NCI-H1436 treated with DMSO at 0.1 percent for 48 hours (cell line): ENCODE data around the gene NLRP13.
"Not testable (repeated sequence)": the region's sequence is repeated elsewhere in the genome, so short reads cannot be mapped to it uniquely, and the experiment has no call there.

Source experiments
- DNase-seq: peaks from one replicate; lab custom pipeline; 2025; lab: John Stamatoyannopoulos, UW

NLRP13 gene, protein sequence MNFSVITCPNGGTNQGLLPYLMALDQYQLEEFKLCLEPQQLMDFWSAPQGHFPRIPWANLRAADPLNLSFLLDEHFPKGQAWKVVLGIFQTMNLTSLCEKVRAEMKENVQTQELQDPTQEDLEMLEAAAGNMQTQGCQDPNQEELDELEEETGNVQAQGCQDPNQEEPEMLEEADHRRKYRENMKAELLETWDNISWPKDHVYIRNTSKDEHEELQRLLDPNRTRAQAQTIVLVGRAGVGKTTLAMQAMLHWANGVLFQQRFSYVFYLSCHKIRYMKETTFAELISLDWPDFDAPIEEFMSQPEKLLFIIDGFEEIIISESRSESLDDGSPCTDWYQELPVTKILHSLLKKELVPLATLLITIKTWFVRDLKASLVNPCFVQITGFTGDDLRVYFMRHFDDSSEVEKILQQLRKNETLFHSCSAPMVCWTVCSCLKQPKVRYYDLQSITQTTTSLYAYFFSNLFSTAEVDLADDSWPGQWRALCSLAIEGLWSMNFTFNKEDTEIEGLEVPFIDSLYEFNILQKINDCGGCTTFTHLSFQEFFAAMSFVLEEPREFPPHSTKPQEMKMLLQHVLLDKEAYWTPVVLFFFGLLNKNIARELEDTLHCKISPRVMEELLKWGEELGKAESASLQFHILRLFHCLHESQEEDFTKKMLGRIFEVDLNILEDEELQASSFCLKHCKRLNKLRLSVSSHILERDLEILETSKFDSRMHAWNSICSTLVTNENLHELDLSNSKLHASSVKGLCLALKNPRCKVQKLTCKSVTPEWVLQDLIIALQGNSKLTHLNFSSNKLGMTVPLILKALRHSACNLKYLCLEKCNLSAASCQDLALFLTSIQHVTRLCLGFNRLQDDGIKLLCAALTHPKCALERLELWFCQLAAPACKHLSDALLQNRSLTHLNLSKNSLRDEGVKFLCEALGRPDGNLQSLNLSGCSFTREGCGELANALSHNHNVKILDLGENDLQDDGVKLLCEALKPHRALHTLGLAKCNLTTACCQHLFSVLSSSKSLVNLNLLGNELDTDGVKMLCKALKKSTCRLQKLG

DNA sequence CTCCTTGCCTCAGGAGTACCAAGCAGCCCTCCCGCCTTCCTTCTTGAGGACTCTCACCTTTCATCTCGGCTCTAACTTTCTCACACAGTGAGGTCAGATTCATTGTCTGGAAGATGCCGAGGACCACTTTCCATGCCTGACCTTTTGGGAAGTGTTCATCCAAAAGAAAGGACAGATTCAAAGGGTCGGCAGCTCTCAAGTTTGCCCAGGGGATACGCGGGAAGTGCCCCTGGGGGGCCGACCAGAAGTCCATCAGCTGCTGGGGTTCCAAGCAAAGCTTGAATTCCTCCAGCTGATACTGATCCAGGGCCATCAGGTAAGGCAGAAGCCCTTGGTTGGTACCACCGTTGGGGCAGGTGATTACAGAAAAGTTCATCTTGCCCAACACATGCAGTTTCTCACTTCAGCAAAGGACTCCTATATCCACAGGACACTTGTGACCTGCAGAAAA lies at the start of gene NLRP13:
Gene NLRP13, minus strand, starts transcription at position 401 of the 451 bp plus-strand sequence. Its CDS starts 25 bp downstream, at position 376.
- no peak for DNase-seq

DNA sequence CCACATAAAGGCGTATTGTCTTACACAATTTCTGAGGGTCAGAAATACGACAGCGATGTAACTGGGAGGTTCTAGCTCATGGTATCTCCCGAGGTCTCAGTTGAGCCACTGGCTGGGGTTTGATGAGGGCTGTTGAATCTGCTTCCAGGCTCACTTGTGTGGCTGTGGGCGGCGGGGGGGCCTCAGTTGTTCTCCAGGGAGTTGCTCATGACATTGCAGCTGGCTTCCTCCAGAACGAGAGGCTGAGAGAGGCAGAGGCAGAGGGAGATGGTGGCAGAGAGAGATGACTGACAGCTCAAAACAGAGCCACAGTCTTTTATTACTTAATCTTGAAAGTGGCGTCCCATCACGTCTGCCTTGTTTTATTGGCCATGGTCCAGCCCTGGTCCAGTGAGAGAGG lies 48.3 kb upstream of the NLRP13 start:
- no peak for DNase-seq

GRCh38 chr19:55973982-55974381 lies 41.8 kb upstream of the NLRP13 start:
- no peak for DNase-seq

GRCh38 chr19:55962186-55962585 lies 30.1 kb upstream of the NLRP13 start:
- no peak for DNase-seq

DNA sequence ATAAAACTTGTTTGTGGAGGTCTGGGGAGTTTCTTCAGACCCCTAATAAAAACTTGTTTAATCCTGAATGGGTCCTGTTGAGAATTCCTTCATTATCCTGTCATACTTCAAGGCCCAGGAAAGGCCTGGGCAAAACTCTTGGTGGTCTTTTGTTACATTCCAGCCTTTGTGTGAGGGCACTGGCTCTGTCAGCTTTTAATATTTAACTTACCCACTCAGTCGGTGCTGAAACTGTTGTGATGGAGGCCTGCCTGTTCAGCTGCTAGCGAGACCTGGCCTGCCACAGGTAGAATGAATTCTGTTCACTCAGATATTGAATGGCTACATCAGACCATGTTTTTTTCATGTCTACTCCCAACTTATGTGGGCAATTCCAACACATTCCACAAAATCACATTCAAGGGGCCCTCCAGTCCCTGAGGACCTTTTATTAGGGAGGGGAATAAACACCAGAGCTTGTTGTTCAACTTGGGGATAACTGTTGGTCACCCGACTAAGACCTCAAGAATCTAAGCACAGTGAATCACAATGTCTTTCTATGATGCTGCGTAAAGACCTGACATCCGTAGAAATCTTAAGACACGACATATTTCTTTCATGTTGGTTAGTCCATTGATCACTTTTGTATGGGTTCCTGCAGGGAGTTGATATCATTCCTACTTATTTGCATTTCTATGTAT lies 28.0 kb upstream of the NLRP13 start:
- DNase-seq: no peak

DNA sequence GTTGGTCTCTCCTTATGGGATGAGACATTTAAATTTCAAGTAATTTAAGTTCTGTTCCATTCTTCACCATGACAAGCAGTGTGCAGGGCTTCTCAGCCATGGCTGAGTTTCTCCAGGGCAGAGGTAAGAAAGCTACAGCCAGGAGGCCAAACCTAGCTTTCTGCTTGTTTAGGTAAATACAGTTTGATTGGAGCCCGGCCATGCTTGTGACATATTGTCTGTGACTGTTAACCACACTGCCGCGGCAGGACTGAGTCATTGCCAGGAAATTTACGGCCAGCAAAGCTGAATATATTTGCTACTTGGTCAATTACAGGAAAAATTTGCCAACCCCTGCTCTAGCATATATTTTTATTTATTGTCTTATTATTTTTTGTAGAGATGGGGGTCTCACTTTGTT lies 26.2 kb upstream of the NLRP13 start:
- DNase-seq: no peak

GRCh38 chr19:55956431-55956830 lies 24.3 kb upstream of the NLRP13 start:
- DNase-seq: no peak

GRCh38 chr19:55950566-55950965 lies 18.4 kb upstream of the NLRP13 start:
- DNase-seq: not testable (repeated sequence)

GRCh38 chr19:55947532-55947931 lies 15.4 kb upstream of the NLRP13 start, which contains the start of gene NLRP8:
NLRP8 (plus strand) TSS chr19:55947832.
- no peak for DNase-seq

DNA sequence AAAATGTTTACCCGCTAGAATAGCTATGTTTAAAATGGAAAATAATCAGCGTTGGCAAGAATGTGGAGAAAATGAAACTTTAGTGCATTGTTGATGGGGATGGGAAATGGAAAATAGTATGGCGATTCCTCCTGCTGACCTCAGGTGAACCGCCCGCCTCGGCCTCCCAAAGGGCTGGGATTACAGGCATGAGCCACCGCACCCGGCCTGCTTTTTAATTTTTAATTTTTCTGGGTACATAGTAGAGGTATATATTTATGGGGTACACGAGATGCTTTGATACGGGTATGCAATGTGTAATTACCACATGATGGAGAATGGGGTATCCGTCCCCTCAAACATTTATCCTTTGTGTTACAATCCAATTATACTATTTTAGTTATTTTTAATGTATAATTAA lies 8.2 kb upstream of the NLRP13 start:
- DNase-seq: no peak

GRCh38 chr19:55939206-55939605 lies 7.1 kb upstream of the NLRP13 start:
- no peak for DNase-seq

DNA sequence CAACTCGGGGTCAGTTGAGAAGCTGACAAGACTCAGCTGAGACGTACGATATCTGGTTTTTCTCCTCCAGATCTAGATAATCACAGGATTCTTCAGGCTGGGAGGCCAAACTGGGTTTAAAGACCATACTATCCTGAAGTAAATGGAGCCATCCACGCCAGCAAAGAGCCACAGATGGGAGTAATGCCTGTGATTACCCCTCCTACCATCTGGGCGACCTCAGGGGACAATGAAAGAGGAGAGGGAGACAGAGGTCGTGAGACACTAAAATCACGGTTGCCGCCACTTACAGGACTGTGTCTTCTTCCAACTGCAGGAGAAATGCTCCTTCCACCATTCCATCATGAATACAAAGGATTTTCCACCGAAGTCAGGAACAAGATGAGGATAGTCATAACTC lies 3.1 kb upstream of the NLRP13 start:
- no peak for DNase-seq

- DNase-seq: no peak
Measured at GRCh38 chr19:55930996-55931515, 1.1 kb downstream of the NLRP13 start.

DNA sequence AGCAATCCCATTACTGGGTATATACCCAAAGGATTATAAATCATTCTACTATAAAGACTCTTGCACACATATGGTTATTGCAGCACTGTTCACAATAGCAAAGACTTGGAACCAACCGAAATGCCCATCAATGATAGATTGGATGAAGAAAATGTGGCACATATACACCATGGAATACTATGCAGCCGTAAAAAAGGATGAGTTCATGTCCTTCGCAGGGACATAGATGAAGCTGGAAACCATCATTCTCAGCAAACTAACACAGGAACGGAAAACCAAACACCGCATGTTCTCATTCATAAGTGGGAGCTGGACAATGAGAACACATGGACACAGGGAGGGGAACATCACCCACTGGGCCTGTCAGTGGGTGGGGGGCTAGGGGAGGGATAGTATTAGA lies 2.9 kb downstream of the NLRP13 start:
- not testable (repeated sequence) for DNase-seq

GRCh38 chr19:55927991-55928390 lies 4.1 kb downstream of the NLRP13 start:
- DNase-seq: no peak

DNA sequence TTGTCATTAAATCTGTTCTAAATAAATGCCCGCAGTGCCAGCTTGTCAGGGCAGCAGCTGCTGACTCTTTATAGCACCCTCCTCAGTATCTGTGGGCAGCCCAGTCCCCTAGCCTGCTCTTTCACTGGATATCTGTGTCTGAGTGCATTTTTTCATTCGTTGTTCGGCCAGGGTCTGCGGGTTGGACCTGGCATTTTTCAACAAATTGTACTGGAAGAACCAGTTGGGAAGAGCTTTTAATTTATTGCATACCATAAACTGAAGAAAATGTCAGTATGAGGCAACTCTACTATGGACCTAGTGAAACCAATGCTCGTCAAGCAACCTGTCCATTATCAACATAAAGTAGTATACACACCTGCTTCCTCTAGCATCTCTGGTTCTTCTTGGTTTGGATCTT lies 8.6 kb downstream of the NLRP13 start:
- DNase-seq: no peak

GRCh38 chr19:55913643-55914268 lies 18.4 kb downstream of the NLRP13 start:
- no peak for DNase-seq

- no peak for DNase-seq
Measured at GRCh38 chr19:55912916-55913315, 19.2 kb downstream of the NLRP13 start.

DNA sequence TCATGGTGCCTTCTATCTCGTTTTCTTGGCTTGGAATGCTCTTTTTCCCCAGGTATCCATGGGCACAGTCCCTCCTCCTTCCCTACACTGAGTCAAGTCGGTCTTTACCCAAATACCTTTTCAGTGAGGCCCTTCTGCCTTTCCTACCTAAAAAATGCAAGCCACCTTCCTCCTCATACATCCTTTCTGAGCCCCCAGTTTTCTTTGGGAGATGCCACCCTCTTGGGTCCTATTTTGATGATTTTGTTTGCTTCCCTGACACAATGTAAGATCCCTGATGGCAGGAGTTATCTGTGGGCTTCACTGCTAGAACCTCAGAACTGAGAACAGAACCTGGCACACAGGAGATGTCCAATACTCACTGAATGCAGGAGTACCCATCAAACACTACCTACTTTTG lies 22.3 kb downstream of the NLRP13 start:
- no peak for DNase-seq

DNA sequence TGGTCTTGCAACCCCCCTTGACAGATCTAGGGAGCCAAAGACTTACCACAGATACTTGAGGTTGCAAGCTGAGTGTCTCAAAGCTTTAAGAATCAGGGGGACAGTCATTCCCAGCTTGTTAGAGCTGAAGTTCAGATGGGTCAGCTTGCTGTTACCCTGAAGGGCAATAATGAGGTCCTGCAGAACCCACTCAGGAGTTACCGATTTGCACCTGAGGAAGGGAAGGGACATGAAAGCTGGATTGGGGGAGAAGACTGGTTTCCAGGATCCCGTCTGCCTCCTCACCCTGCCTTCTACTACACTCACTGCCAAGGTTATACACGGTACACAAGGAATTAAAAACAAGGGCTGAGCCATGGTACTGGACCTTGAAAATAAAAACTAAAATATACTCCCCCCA lies 24.4 kb downstream of the NLRP13 start:
- no peak for DNase-seq

DNA sequence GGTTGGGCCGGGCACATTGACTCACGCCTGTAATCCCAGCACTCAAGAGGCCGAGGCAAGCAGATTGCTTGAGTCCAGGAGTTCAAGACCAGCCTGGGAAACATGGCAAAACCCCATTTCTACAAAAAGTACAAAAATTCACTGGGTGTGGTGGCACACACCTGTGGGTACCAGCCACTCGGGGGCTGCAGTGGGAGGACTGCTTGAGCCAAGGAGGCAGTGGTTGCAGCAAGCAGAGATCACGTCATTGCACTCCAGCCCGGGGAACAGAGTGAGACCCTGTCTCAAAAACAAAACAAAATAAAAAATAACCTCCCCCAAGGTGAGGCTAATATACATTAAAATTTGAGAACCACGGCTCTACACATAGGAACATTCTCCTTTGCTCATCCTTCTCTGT lies 24.9 kb downstream of the NLRP13 start:
- DNase-seq: no peak
